Embryonic facial prominence (tissue), 1 donor: ENCODE measurements around the gene CCDC102A.

Experiments used
- DNase-seq: peaks from one replicate; pipeline ENCODE4 v3.0.0-alpha.2; 2016; ENCODE audit errors: extremely low spot score

CCDC102A gene

DNA sequence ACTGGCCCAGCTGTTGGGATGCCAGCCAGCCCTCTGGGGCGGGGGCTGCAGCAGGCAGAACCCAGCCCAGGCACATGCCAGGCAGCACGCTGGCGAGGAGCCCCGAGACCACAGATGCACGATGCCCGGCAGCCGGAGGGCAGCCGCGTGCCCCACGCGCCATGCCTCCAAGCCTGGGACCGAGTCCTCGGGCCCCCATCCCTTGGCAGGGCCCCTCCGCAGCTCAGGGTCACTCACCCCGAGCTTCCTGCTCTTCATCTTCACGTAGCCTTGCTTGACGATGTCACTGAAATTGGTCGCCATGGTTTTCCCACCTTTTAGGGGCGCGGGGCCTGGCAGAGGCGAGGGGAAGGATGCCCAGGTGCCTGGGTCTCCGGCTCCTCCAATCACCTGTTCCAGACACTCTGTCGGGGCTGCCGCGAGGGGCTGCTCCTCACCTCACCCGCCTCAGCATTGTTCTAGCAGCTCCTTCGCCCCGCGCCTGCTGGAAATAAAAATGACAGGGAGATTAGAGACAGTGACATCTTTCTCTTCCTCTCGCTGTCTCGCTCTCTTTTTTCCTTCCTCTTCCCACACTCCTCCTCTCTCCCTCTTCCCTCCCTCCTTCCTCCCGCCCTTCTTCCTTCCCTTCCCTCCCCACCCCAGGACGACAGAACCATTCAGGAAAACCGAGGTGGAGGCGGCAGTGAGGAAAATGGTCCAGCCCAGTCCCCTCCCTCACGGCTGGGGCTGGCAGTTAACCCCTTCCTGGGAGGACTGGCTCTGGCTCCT, 57.0 kb downstream of the CCDC102A start:
- no peak for DNase-seq

DNA sequence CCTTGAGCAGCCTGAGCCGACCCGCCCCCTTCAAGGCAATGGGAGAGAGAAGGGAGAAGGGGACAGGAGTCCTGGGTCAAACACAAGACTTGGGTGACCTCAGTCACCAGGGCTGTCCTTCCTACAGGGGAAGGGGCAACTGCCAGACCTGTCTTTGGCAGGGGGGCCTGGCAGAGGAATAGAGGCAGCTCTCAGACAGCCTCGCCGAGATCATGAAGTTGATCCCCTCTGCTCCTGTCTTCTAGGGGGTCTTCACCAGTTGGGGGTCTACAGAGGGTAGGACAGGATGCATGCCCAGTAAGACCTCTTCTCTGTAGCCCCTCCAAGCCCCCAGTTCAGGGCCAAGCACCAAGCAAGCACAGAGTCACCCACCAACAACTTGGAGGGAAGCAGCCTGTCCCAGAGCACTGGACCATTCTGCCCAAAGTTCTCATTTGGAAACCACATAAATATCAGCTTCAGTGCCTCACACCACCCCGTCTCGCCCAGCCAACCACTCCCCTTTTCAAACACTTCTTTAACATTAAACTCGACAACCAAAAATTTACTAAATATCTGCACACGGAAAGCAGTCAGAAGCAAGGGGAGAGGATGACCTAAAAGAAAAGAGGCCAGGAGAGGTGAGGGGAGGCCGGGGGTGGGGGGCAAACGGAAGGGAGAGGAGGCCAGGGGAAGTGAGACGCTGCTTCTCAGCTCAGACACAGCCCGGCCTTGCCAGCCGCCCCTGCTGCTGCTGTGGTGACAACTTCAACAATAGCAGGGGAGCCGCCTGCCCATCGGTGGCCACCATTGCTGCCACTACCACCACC, 57.8 kb downstream of the CCDC102A start:
- DNase-seq: no peak

DNA sequence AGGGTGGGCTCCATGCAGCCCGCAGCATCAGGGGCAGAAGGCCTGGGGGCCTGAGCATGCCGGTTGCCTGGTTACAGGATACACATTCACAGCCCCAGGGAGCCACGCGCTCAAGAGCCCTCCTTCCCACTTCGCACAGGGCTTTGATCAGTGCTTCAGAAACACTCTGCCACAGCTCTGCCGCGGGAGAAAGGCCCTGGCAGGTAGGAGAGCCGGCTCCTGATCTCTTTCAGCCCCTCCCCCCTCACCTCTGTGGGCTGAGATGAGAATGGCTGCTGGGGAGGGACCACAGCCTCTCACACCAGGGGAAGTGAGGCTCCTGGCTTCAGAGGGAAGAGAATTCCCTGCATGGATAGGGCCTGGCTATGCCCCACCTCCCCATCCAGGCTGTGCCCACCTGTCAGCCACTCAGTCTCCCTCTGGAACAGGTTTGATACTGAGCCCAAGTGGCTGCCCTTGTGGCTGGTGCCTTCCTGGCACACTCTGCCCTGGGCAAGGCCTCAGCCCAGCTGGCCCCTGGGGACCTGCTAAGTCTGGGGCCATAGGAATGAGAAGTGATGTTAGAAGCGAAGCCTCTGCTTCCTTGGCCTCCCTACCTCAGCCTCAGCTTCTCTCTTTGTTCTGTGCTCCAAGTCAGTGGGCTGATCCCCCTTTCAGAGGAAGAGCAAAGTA, 58.7 kb downstream of the CCDC102A start:
- no peak for DNase-seq

- DNase-seq: no peak
These were observed 59.6 kb downstream of the CCDC102A start for GRCh38 chr16:57476546-57477410.

GRCh38 chr16:57475711-57476339, 60.5 kb downstream of the CCDC102A start:
- no peak for DNase-seq

- no peak for DNase-seq
These were observed 61.4 kb downstream of the CCDC102A start for GRCh38 chr16:57474671-57475661.

GRCh38 chr16:57473906-57474305, 62.5 kb downstream of the CCDC102A start:
- DNase-seq: no peak

- no peak for DNase-seq
These were observed 63.1 kb downstream of the CCDC102A start for GRCh38 chr16:57473176-57473840.

DNA sequence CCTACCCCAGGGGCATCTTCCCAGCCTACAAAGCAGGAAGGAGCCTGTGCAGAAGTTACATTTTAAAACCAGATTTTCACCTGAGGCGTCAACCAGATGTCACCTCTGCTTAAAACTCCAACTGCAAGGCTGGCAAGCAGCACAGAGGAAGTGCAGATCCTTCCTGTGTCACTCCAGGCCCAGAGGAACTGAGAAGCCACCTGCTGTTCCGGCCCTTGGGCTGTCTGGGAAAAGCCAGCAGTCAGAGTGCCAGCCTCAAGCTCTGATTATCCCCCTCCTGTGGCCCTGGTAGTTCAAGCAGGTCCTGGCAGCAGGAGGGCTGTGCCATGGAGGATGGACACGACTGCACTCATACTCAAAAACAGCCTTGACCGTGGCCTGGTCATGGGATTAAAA, 63.7 kb downstream of the CCDC102A start:
- no peak for DNase-seq

DNA sequence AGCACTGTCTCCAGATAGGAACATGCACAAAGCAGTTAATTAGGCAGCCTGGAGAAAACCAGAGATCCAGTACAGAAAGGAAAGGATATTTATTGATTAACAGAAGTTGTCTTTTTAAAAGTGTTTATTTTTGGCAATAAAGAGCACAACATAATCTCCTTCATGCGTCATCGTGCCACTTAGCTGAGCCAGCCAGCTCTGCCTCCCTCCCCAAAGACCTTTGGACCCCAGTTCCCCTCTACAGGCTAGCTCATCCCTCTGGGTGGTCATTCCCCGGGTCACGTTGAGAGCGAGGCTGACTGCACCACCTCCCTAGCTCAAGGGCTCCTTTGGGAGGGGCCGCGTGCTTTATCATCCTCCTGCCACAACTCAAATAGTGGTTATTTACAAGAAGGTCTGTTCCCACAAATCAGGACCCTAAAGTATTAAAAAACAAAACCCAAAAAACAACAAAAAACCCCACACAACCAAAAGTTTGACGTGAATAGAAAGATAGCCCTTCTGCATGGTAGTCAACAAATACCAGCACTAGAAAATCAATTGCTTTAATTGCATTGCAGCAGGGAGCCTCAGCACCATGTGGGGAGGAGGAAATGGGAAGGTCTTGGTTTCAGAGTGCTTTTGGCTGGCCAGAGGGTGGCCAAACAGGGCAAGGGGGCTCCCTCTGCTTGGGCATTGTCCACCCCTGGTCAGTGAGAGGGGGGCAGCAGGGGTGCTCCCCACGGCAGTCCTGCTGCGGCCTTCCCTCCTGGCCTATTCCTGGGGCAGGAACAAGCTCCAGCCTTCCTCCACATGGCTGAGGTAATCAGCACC, 64.3 kb downstream of the CCDC102A start:
- no peak for DNase-seq

DNA sequence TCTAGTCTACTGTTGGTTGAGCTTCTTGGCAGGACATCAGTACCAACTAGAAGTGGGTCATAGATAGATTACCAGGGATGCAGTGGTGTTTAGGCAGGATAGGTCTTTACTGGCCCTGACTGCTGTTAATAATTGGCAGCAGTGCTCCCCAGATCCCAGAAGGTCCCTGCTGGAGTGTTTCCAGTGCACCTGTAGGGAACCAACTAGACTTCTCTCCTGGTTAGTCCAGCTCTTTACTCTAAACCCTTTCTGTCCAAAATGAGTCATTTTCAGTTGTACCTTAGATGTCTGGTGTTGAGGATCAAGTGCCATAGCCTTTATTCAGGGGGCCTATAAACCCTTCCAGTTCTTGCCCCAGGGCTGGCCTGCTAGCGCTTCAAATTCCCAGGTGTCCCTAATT, 65.2 kb downstream of the CCDC102A start:
- DNase-seq: no peak

GRCh38 chr16:57470711-57471110, 65.7 kb downstream of the CCDC102A start:
- DNase-seq: no peak

DNA sequence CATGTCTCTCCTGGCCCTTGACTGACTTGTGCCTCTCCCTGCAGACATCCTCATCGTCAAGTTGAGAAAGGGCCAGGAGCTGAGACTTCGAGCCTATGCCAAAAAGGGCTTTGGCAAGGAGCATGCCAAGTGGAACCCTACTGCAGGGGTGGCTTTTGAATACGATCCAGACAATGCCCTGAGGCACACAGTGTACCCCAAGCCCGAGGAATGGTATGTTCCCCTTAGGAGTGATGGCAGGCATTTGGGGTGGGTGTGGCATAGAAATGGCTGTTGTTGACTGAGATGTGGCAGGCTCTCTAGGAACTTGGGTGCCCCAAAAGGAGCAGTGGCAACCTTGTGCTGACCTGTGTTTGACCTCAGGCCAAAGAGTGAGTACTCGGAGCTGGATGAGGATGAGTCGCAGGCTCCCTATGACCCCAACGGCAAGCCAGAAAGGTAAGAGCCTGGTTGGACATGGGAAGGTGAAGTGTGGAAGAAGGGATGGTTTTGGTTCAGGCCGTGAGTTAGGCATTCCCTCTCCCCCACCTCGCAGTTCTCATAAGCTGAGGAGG, 66.4 kb downstream of the CCDC102A start:
- no peak for DNase-seq

GRCh38 chr16:57469046-57469445, 67.3 kb downstream of the CCDC102A start:
- DNase-seq: no peak

- no peak for DNase-seq
These were observed 68.0 kb downstream of the CCDC102A start for GRCh38 chr16:57468346-57468745.

DNA sequence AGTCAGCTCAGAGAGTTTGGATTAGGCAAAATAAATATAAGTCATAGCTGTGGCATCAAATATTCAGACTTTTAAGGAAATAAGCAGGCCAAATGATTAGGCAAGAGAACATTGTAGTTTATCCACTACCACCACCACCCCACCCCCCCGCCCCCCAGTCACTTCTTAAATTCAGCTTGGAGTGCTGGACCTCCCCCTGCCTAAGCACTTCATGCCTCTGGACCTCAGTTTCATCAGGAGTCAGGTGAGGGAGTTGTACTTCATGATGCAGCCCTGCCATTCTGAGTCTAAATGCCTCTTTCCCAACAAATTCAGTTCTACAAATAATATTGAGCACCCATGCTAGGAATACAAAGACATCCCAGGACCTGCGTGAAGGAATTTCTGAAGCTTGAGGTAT, 71.8 kb downstream of the CCDC102A start:
- DNase-seq: no peak

DNA sequence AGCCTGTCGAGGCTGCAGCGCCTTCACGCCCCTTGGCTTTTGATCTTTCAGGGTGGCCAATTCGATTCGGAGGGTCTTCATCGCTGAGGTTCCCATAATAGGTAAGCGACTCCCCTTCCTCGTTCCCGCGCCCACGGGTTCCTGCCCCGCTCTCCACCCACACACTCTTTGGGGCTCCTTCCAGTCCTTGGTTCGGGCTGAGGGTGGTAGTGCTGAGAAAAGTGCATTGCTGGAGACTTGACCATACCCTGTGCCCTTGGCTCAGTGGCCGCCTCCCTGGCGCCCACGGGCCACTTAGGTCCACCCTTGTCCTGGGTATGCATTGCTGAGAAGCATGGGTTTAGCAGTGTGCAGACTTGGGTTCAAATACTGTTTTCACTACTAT, 73.4 kb downstream of the CCDC102A start:
- DNase-seq: no peak
